GM18508 (cell line): ENCODE results near the gene MARK3.

ENCODE experiments used
- ATAC-seq: cut with Tn5 transposase; IDR thresholded peaks from one replicate; pipeline ENCODE4 v1.9.1; 2021; ENCODE audit warnings: moderate number of reproducible peaks; ENCODE audit not compliant: insufficient read depth, unreplicated experiment

MARK3 gene

GRCh38 chr14:103532216-103533136, 147.3 kb downstream of the MARK3 start:
- ATAC-seq = no peak

GRCh38 chr14:103533137-103533998, 148.2 kb downstream of the MARK3 start:
- ATAC-seq = no peak

GRCh38 chr14:103533999-103534575, 148.9 kb downstream of the MARK3 start:
- no peak for ATAC-seq

GRCh38 chr14:103534576-103535061, 149.4 kb downstream of the MARK3 start:
- no peak for ATAC-seq

- no peak for ATAC-seq
Measured at GRCh38 chr14:103535081-103535890, 150.1 kb downstream of the MARK3 start.

GRCh38 chr14:103535891-103536565, 150.8 kb downstream of the MARK3 start:
- ATAC-seq = no peak

- ATAC-seq = no peak
Measured at GRCh38 chr14:103536693-103537092, 151.5 kb downstream of the MARK3 start.

DNA sequence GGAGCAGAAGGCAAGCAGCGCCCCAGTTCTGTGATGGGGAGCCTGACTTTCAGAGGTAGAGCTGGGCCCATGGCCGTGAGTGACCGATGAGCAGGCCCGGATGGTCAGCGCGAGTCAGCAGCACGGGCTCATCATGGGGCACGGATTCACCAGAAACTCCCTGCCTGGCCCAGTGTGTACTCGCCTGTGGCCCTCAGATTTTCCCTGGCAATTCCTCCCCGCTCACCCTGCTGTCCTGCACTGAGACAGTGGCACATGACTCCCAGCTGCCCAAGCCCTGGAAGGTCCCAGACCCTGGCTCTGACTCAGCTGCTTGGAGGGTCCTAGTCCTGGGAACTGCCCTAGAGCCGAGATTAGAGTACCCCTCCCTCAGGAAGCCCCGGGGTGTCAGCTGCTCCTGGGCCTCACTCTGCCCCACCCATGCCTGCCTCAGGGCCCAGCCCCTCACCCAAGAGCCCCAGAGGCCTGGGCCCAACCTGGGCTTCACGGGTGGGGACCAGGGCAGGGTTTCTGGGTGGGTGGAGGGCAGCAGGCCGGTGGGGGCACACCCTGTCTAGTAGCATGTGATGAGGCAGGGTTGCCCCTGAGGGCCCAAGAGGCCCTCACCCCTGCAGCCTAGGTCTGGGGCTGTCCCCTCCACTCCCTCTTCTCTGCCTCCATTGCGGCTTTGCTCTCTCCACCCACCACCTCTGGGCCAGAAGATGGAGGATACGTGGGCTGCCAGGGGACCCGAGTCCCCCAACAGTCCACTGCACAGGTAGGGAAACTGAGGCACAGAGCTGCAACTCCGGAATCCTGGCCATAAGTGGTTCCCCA, 152.2 kb downstream of the MARK3 start:
- no peak for ATAC-seq

DNA sequence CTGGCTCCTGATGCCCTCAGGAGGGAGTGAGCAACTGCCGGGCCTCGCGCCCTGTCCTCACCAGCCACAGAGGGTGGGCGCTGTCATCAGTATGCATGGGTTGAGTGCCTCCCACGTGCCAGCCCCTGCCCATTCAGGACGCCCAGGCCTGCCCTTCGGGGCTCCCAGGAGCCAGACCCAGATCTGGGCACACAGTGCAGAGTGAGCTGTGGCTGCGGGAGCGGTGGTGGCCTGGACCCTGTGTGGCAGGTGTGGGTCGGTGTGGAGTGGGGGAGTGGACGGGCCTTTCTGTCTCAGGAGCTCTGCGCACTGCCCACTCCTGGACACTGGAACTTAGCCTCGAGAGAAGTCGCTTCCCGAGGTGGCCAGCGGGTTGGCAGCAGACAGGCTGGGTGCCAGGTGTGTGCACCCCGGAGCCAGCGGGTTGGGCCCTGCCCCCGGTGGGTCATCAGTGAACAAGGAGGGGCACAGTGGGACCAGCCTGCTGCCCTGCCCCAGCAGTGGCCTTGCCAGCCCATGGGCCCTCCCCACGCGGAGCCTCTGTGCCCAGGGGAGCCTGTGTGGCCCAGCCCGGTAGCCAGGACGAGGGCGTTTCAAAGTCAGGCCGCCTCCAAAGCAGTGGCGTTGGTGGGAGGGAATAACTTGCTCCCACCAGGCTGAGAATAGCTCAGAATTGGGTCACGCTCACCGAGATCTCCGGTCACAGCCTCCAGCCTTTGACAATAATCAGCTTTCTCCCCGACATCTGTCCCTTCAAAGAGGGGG, 153.3 kb downstream of the MARK3 start:
- no peak for ATAC-seq

DNA sequence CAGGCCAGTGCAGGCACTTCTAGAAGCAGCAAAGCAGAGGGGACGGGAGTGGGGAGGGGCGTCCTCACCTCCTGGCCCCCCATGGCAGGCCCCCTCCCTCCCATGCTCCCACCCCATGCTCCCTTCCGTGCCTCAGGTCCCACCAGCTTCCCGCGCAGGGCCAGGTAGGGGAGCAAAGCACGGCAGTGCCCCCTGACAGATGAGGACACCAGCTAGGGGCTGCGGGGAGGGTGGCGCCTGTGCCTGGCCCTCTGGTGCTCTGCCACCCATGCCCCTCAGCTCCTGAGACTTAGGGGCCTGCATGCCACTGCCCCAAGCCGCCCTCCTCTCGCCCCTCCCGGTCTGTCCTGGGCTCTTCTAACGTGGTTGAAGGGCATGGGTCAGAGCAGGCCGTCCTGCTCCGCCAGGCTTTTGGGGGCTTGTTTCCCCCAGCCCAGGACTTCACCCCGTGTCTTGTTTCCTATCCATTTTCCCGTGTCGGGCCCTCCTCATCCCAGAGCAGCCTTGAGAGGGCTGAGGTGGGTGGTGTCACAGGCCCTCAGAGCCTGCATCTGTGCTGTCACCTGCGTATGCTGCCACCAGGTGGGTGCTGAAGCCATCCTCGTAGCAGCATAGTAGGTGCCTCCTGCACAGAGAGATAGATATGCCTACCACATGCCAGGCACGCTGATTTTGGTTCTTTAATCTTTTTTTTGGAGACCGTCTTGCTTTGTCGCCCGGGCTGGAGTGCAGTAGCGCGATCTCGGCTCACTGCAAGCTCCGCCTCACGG, 154.0 kb downstream of the MARK3 start:
- no peak for ATAC-seq

DNA sequence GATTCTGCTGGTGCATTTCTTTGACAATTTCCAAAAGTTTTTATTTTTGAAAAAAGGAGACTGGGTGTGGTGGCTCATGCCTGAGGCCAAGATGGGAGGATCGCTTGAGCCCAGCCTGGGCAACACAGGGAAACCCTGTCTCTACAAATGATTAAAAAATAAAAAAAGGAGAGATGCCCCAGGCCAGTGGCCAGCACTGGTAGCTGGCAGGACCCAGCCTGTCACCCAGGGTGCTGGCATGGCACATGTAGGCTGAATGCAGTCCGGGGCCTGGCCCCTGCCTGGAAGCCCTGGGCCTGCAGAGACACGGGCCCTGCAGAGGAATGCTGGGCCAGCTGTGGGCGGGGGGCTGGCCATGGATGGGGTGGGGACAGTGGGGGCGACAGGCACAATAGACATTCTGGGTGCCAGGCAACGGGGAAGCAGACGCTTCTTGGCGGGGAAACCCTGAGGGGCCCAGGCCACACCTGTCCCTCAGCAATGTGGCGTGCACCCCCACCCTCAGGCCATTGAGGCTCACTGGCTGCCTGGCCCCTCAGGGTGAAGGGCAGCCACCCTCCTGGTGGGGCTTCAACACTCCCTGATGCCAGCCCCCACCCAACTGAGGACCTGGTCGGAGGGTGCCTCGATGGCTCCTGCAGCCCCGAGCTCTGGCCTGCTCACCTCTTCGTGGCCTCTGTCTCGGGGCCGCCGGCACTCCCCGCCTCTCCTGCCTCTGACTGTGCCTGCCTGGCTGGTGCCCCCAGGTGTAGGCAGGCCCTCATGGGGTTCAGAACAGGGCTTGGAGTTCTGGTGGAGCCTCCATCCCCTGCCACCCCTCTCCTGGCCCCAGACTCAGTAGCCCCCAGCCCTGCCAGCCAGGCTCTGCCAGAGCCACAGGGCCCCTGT, 155.8 kb downstream of the MARK3 start:
- no peak for ATAC-seq

DNA sequence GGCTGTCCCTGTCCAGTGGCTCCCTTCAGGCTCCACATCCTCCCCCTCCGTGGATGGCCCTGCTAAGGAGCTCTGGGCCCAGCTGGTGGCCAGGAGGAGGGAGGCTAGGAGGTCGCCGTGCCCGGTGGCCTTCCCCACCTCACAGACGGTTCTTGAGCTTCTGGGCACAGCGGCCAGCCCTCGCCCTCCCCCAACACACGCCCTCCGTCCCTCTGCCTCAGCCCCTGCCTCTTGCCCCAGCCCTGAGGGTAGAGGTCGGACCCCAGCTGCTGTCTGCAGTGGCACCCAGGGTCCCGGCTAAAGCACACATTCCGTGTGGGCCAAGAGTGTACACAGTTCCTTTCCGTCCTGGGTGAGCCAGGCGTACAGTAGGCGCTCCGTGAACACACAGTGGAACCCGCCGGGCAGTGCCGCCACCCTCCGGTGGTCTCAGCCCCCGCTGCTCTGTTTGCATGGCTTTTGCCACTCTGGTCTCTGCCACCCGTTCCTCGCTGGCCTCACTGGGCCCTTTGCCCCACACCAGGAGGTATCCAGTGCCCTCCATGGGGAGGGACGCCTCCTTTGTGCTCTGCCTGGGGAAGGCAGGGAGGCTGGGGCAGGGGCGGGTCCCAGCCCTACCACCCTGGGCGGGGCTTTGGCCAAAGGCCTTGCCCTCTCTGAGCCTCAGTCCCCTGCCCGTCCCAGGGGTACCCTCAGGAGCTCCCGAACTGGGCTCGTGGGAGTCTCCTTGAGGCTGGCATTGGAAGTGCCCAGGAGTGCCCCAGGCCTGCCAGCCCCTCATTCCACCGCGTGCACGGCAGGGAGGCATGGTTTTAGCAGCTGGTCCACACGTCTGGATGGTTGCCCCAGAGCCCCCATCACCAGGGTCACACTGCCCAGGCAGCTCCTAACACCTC, 156.7 kb downstream of the MARK3 start:
- no peak for ATAC-seq

DNA sequence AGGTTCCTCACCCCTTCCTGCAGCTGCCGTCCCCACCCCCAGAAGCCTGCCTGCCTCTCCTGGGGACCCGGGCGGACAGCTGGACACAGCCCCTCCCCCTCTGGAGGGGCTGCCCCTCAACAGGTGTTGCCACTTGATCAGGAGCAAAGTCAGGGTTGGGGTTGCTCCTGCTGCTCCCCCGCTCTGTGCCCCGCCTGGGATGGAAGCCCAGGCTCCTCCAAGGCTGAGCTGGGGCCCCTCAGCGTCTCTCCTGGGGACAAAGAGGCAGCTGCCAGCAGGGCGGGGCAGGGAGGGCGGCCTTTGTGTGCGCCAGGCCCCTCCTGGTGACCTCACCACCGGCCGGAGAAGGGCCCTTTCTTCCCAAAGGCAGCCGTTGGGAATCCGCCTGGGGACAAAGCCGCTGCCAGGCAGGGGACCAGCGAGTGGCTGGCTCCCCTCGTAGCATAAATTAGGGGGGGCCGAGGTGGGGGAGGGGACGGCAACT, 157.4 kb downstream of the MARK3 start:
- ATAC-seq = no peak

DNA sequence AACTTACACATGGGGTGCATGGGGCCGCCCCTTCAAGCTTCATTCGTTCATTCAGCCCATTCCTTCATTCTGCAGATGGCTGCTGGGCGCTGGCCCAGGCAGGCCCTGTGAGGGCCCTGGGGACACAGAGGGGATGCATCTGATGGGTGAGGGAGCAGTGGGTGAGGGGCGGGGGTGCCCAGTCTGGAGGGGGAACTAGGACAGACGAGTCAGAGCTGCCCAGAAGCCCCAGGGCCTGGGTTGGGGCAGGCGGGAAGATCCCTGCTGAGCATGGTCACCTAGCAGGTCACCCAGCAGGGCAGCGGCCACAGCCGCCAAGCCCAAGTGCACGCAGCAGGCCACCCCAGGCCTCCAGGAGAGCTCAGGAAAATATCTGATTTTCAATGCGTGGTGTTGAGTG, 157.9 kb downstream of the MARK3 start:
- ATAC-seq = no peak
